Thyroid gland (tissue), 4 donors: ENCODE results near the gene NOP53.

Experiments used
- CTCF ChIP-seq, 6 experiments: fragments of 200-600 bp in 3 of 6; fragments of 450-650 bp in 3 of 6; sonication (generic) in 3 of 6; IDR thresholded peaks; one replicate each; pipeline ENCODE4 v1.5.1; 2016 to 2019; ENCODE audit warnings: antibody characterized with exemption in 6 of 6, mild to moderate bottlenecking in 2 of 6, inconsistent platforms in 1 of 6, moderate library complexity in 1 of 6
- POLR2A ChIP-seq, 2 donors: fragments of 450-650 bp; IDR thresholded peaks; one replicate each; pipeline ENCODE4 v1.6.1; 2017; ENCODE audit warnings: antibody characterized with exemption in 2 of 2, mild to moderate bottlenecking in 2 of 2, moderate library complexity in 1 of 2

DNA sequence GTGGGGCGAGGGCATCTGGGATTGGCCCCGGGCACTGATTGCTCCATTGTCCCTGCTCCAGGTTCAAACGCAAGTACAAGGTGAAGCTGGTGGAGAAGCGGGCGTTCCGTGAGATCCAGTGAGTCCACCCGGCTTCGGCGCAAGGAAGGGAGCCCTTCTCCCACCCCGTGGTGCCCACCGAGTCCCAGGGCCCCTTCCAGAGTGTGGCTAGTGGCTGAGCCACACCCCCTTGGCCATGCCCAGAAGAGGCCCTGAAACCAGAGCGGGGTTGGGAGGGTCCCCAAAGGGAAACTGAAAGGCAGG, 11.2 kb downstream of the NOP53 start:
- TF ChIP-seq CTCF (IDR thresholded peaks at IDR 0.05) (no peak), POLR2A (IDR thresholded peaks at IDR 0.05) (no peak)
